ENCODE data around the gene NT5DC1. TPM values are rescaled to one million over a fixed set of nuclear protein-coding genes. Genes with fewer than 3 reads are reported as not detected.

The NT5DC1 gene
- polyA plus RNA-seq, 1 donor from 2014 or later: 1.3 TPM

DNA sequence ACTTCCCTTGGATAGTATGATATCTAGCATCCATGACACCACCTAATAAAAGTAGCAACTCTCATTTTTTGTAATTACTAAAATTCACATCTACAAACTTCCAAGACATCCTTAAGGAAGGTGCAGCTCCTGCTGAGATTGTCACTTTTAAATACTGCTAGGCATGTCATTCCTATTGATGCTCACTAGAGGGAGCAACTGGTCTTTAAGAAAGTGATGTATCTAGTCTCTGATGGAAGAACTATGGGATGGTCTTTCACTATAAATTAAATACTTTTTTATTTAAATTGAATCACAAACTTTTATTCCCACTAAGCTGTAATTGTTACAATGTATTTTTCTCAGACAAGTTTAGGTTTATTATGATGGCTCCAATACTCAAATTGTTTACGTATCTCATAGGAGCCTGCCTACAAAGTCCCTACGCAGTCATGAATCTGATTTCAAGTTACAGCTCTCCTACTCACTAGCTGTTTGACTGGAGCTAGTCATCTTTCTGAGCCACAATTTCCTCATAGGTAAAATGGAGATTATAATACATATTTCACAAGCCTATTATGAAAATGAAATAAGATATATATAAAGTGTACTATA lies 187.1 kb downstream of the NT5DC1 start:
- no peaks in the 10 kb centered on the region for H3K36me3 ChIP-seq (ENCODE audit: insufficient read depth, low read length)
- H3K27me3 ChIP-seq (ENCODE audit: insufficient read depth, low read depth, low read length): no peaks in the 10 kb centered on the region
- H3F3A ChIP-seq (ENCODE audit: insufficient read depth, low read length, poor library complexity, severe bottlenecking): no peaks in the 10 kb centered on the region
- H3K27ac ChIP-seq (ENCODE audit: low read length): no peak overlapping the region
- H3K79me2 ChIP-seq (replicated peaks; ENCODE audit: insufficient read depth, low read length): no peaks in the 10 kb centered on the region
- TF ChIP-seq MXI1 (conservative IDR thresholded peaks at IDR 0.05; ENCODE audit: poor library complexity, severe bottlenecking) (no peak), SMC3 (conservative IDR thresholded peaks at IDR 0.05; ENCODE audit: poor library complexity) (peak; percentile 85), RAD21 (conservative IDR thresholded peaks at IDR 0.05) (peak; percentile 84), CTCF (IDR thresholded peaks at IDR 0.05; ENCODE audit: poor library complexity, severe bottlenecking) (peak; percentile 85), EP300 (conservative IDR thresholded peaks at IDR 0.05; ENCODE audit: poor library complexity, severe bottlenecking) (no peak)
- H3K4me2 ChIP-seq (ENCODE audit: low read length): no peak overlapping the region
- H2AFZ ChIP-seq (ENCODE audit: low read depth, low read length): no peak overlapping the region
- H3K4me3 ChIP-seq (ENCODE audit: low read length): no peak overlapping the region
- no peak overlapping the region for H3K9ac ChIP-seq (ENCODE audit: low read length)
- no peaks in the 10 kb centered on the region for H4K20me1 ChIP-seq (ENCODE audit: insufficient read depth)
- no peaks in the 10 kb centered on the region for H3K9me2 ChIP-seq (ENCODE audit: insufficient read depth, low read length)
- no peaks in the 10 kb centered on the region for H3K9me3 ChIP-seq (ENCODE audit: low read length)

DNA sequence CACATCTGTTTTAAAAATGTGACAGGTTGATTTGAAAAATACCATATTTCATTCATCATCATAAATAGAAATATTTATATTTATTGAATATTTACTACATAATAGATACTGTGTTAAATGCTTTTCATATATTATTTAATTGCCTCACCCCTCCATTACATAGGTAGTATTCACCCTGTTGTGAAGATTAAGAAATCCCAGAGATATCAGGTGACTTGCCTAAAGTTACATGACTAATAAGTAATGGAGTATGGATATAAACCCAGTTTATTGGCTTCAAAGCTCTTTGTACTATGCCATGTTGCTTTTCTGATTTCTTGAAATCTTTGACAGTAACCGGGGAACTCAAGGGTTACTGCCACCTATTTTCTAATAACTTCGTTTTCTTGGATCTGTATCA lies 189.2 kb downstream of the NT5DC1 start:
- Histone ChIP-seq H3K27ac (ENCODE audit: low read length) (no peak overlapping the region), H3K9me3 (ENCODE audit: low read length) (no peaks in the 10 kb centered on the region)

More for the DNA sequence above, 189.2 kb downstream of the NT5DC1 start:
- Histone ChIP-seq H3K9ac (ENCODE audit: low read length) (no peak overlapping the region), H3K9me2 (ENCODE audit: insufficient read depth, low read length) (no peaks in the 10 kb centered on the region), H3K36me3 (ENCODE audit: insufficient read depth, low read length) (no peaks in the 10 kb centered on the region), H3F3A (ENCODE audit: insufficient read depth, low read length, poor library complexity, severe bottlenecking) (no peaks in the 10 kb centered on the region), H4K20me1 (ENCODE audit: insufficient read depth) (no peaks in the 10 kb centered on the region), H3K27me3 (ENCODE audit: insufficient read depth, low read depth, low read length) (no peaks in the 10 kb centered on the region), H3K4me2 (ENCODE audit: low read length) (no peak overlapping the region), H2AFZ (ENCODE audit: low read depth, low read length) (no peak overlapping the region), H3K79me2 (replicated peaks; ENCODE audit: insufficient read depth, low read length) (no peaks in the 10 kb centered on the region), H3K4me3 (ENCODE audit: low read length) (no peak overlapping the region)
- TF ChIP-seq EP300 (conservative IDR thresholded peaks at IDR 0.05; ENCODE audit: poor library complexity, severe bottlenecking): no peak
- no peak for TF ChIP-seq EZH2 (IDR thresholded peaks at IDR 0.05; ENCODE audit: borderline replicate concordance, insufficient read depth, low read length, poor library complexity, severe bottlenecking)
- TF ChIP-seq RAD21 (conservative IDR thresholded peaks at IDR 0.05): no peak
- no peak for TF ChIP-seq MXI1 (conservative IDR thresholded peaks at IDR 0.05; ENCODE audit: poor library complexity, severe bottlenecking)
- no peak for TF ChIP-seq CTCF (IDR thresholded peaks at IDR 0.05; ENCODE audit: poor library complexity, severe bottlenecking)
- TF ChIP-seq SMC3 (conservative IDR thresholded peaks at IDR 0.05; ENCODE audit: poor library complexity): no peak
- no peak for TF ChIP-seq TAF1 (IDR thresholded peaks at IDR 0.05; ENCODE audit: low read depth)
- no peak for TF ChIP-seq POLR2AphosphoS5 (IDR thresholded peaks at IDR 0.05)
- TF ChIP-seq, protein P1, sequence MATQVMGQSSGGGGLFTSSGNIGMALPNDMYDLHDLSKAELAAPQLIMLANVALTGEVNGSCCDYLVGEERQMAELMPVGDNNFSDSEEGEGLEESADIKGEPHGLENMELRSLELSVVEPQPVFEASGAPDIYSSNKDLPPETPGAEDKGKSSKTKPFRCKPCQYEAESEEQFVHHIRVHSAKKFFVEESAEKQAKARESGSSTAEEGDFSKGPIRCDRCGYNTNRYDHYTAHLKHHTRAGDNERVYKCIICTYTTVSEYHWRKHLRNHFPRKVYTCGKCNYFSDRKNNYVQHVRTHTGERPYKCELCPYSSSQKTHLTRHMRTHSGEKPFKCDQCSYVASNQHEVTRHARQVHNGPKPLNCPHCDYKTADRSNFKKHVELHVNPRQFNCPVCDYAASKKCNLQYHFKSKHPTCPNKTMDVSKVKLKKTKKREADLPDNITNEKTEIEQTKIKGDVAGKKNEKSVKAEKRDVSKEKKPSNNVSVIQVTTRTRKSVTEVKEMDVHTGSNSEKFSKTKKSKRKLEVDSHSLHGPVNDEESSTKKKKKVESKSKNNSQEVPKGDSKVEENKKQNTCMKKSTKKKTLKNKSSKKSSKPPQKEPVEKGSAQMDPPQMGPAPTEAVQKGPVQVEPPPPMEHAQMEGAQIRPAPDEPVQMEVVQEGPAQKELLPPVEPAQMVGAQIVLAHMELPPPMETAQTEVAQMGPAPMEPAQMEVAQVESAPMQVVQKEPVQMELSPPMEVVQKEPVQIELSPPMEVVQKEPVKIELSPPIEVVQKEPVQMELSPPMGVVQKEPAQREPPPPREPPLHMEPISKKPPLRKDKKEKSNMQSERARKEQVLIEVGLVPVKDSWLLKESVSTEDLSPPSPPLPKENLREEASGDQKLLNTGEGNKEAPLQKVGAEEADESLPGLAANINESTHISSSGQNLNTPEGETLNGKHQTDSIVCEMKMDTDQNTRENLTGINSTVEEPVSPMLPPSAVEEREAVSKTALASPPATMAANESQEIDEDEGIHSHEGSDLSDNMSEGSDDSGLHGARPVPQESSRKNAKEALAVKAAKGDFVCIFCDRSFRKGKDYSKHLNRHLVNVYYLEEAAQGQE (IDR thresholded peaks at IDR 0.05; ENCODE audit: borderline replicate concordance): no peak
